LNCAP (cell line): ENCODE results near the gene GNE.

ENCODE experiments used
- TF ChIP-seq, protein P1 (sequence below): fragments of 450-650 bp; IDR thresholded peaks from 2 replicates; pipeline ENCODE4 v1.5.1; 2017; ENCODE audit warnings: mild to moderate bottlenecking

The GNE gene

GRCh38 chr9:36192196-36192595, 66.1 kb downstream of the GNE start:
- TF ChIP-seq, protein P1, sequence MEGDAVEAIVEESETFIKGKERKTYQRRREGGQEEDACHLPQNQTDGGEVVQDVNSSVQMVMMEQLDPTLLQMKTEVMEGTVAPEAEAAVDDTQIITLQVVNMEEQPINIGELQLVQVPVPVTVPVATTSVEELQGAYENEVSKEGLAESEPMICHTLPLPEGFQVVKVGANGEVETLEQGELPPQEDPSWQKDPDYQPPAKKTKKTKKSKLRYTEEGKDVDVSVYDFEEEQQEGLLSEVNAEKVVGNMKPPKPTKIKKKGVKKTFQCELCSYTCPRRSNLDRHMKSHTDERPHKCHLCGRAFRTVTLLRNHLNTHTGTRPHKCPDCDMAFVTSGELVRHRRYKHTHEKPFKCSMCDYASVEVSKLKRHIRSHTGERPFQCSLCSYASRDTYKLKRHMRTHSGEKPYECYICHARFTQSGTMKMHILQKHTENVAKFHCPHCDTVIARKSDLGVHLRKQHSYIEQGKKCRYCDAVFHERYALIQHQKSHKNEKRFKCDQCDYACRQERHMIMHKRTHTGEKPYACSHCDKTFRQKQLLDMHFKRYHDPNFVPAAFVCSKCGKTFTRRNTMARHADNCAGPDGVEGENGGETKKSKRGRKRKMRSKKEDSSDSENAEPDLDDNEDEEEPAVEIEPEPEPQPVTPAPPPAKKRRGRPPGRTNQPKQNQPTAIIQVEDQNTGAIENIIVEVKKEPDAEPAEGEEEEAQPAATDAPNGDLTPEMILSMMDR: no peak

GRCh38 chr9:36191686-36192085, 66.6 kb downstream of the GNE start:
- TF ChIP-seq, protein P1: no peak

DNA sequence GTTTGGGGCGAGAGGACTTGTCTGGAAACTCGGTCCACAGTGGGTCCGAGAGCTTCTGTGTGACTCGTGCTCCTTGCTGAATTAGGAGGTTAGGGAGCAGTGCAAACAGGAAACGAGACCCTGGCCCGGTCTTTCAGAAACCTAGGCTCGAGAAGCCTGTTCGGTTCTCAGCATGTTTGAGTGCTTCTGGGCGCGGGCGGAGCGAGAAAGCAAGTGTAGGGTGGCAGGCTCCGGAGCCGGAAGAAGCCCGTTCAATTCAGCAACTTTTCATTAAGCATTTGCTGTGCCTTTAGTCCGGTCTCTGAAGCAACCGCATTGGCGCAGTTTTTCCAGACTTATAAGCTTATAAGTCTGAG, 67.0 kb downstream of the GNE start:
- TF ChIP-seq, protein P1: no peak

GRCh38 chr9:36190388-36191289, 67.6 kb downstream of the GNE start, which contains the start of gene CLTA:
Gene CLTA, plus strand, starts transcription at chr9:36190921. Its CDS starts 136 bp downstream, at chr9:36191057.
- TF ChIP-seq, protein P1: peak; percentile 65

DNA sequence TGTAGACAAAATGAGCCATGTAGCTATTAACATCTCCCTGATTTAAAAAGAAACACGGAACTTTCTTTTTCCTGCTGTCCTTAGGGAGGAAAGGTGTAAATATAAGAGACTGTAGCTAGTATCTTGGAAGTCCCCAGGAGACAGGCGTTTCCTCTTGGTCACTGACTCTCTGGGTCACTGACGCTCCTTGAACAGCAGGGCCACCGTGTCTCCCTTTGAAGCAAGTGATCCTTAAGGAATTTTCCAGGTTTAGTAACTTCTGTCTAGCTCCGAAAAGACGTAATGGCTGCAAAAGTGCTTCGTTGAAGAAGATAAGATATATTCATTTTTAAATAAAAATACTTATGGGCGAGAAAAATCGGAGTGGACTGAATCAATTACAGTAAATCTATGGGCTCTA, 68.3 kb downstream of the GNE start:
- TF ChIP-seq, protein P1: no peak

DNA sequence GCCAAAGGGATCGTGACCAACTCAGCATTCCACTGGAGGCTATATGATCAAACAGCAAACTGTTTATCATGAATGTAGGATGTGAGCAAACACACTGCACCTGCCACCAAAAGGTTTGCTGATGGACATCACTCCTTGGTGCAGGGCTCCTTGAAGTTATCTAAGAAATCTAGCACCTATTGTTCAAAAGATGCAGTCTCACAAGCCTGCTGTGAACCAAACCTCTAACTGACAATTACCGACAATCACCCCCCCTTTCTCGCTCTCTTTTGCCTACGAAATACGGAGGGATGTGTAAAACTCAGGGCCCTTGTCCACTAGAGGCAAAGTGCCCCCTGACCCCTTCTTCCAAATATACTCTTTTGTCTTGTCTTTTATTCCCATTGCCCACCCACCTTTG, 70.0 kb downstream of the GNE start:
- TF ChIP-seq, protein P1: no peak

GRCh38 chr9:36187414-36187813, 70.8 kb downstream of the GNE start:
- TF ChIP-seq, protein P1: no peak
